GM19035 (cell line): Measurements from ENCODE around the gene POSTN.
"Not testable (repeated sequence)": the region's sequence is repeated elsewhere in the genome, so short reads cannot be mapped to it uniquely, and the experiment has no call there.

Experiments
- ATAC-seq: cut with Tn5 transposase; IDR thresholded peaks from one replicate; pipeline ENCODE4 v1.9.1; 2021; ENCODE audit not compliant: unreplicated experiment

POSTN gene

GRCh38 chr13:37596805-37597204 lies 1.8 kb downstream of the POSTN start:
- no peak for ATAC-seq

GRCh38 chr13:37595162-37595561 lies 3.4 kb downstream of the POSTN start:
- ATAC-seq = no peak

GRCh38 chr13:37594550-37594949 lies 4.0 kb downstream of the POSTN start:
- ATAC-seq = no peak

- not testable (repeated sequence) for ATAC-seq
Measured at GRCh38 chr13:37589381-37589780, 9.2 kb downstream of the POSTN start.

GRCh38 chr13:37587236-37587635 lies 11.3 kb downstream of the POSTN start:
- no peak for ATAC-seq

- no peak for ATAC-seq
Measured at GRCh38 chr13:37586164-37586563, 12.4 kb downstream of the POSTN start.

GRCh38 chr13:37585541-37585940 lies 13.0 kb downstream of the POSTN start:
- ATAC-seq = no peak

GRCh38 chr13:37576601-37577000 lies 22.0 kb downstream of the POSTN start:
- ATAC-seq = no peak

GRCh38 chr13:37565425-37565824 lies 33.1 kb downstream of the POSTN start:
- ATAC-seq = no peak

- no peak for ATAC-seq
Measured at GRCh38 chr13:37561031-37561430, 37.5 kb downstream of the POSTN start.

- ATAC-seq = no peak
Measured at GRCh38 chr13:37560526-37560925, 38.0 kb downstream of the POSTN start.

GRCh38 chr13:37558766-37559165 lies 39.8 kb downstream of the POSTN start:
- ATAC-seq = not testable (repeated sequence)

GRCh38 chr13:37546087-37546486 lies 52.5 kb downstream of the POSTN start:
- ATAC-seq = no peak

- ATAC-seq = no peak
Measured at GRCh38 chr13:37544995-37545394, 53.6 kb downstream of the POSTN start.

GRCh38 chr13:37539976-37540605 lies 58.5 kb downstream of the POSTN start:
- ATAC-seq = no peak

GRCh38 chr13:37539170-37539569 lies 59.4 kb downstream of the POSTN start:
- no peak for ATAC-seq

GRCh38 chr13:37535501-37535900 lies 63.1 kb downstream of the POSTN start:
- ATAC-seq = no peak

- no peak for ATAC-seq
Measured at GRCh38 chr13:37534676-37535075, 63.9 kb downstream of the POSTN start.

GRCh38 chr13:37534181-37534580 lies 64.4 kb downstream of the POSTN start:
- no peak for ATAC-seq

- ATAC-seq = no peak
Measured at GRCh38 chr13:37531049-37531448, 67.5 kb downstream of the POSTN start.

- no peak for ATAC-seq
Measured at GRCh38 chr13:37529751-37530385, 68.7 kb downstream of the POSTN start.

- no peak for ATAC-seq
Measured at GRCh38 chr13:37526710-37527473, 71.7 kb downstream of the POSTN start.
